Nephron progenitor cell (in vitro differentiated cells): ENCODE data around the gene PLEKHM3.

Source experiments
- DNase-seq: peaks from one replicate; pipeline ENCODE4 v3.0.0; 2021
- H3K27ac Mint-ChIP-seq: 2 replicates; pipeline ENCODE4 v1.8.0; 2021; ENCODE audit warnings: mild to moderate bottlenecking, moderate library complexity, mixed read lengths
- H3K27me3 Mint-ChIP-seq: 2 replicates; pipeline ENCODE4 v1.8.0; 2021; ENCODE audit warnings: mild to moderate bottlenecking, low read depth, mixed read lengths; ENCODE audit not compliant: poor library complexity
- H3K36me3 Mint-ChIP-seq: 2 replicates; pipeline ENCODE4 v1.8.0; 2021; ENCODE audit warnings: low read depth, mixed read lengths
- H3K4me1 Mint-ChIP-seq: 2 replicates; pipeline ENCODE4 v1.8.0; 2021; ENCODE audit warnings: mixed read lengths
- H3K4me3 Mint-ChIP-seq: 2 replicates; pipeline ENCODE4 v1.8.0; 2021; ENCODE audit warnings: mild to moderate bottlenecking, moderate library complexity, mixed read lengths
- H3K9me3 Mint-ChIP-seq: 2 replicates; pipeline ENCODE4 v1.8.0; 2021; ENCODE audit warnings: mild to moderate bottlenecking, moderate library complexity, mixed read lengths
- CTCF ChIP-seq: fragments of 200-600 bp; sonication (generic); IDR thresholded peaks from 2 replicates; pipeline ENCODE4 v1.5.0; 2021; ENCODE audit warnings: antibody characterized with exemption

Gene PLEKHM3

GRCh38 chr2:208040199-208041171 is 15.2 kb upstream of the PLEKHM3 start:
- peaks cover 6% of the 10 kb centered on the region for H3K27me3 Mint-ChIP-seq
- no peaks in the 10 kb centered on the region for H3K9me3 Mint-ChIP-seq
- peak; percentile 49 for TF ChIP-seq CTCF
- H3K36me3 Mint-ChIP-seq = no peaks in the 10 kb centered on the region
- H3K4me3 Mint-ChIP-seq = no peak overlapping the region
- no peak overlapping the region for H3K27ac Mint-ChIP-seq
- peak; percentile 70 for DNase-seq
- H3K4me1 Mint-ChIP-seq = no peaks in the 10 kb centered on the region

DNA sequence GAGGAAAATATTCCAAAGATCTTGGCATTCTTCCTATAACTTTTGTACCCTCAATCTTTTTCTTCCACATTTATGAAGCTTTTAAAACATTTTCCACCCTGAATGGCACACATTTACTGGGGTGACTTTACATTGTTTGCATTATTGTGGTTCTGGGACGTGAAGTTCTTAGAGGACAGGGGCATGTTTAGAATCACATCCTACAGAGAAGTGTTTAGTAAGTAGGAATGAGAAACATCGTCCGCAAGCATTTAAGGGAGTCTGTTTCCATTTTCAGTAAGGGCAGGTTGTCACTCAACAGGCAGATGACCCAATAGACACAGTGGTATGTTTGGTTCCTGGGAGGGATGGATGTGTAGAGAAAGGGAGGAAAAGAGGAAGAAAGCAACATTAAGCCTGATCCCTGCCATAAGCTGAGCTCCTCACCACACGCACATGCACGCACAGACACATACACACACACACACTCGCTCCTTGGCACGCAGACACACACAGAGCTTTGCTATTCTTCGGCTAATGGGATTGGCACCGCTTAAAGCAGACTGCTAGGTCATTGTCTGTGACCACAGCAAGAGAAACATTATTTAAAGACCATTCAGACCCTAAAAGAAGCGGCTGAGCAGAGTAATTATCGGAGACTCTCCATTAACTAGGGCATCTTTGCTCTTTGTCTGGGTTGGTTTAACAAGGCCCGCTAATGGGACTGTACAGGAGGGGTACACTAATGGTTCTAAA is 14.2 kb upstream of the PLEKHM3 start:
- peaks cover 6% of the 10 kb centered on the region for H3K27me3 Mint-ChIP-seq
- DNase-seq = no peak
- H3K36me3 Mint-ChIP-seq = no peaks in the 10 kb centered on the region
- H3K4me1 Mint-ChIP-seq = no peaks in the 10 kb centered on the region
- H3K27ac Mint-ChIP-seq = no peak overlapping the region
- no peak overlapping the region for H3K4me3 Mint-ChIP-seq
- H3K9me3 Mint-ChIP-seq = no peaks in the 10 kb centered on the region
- TF ChIP-seq CTCF = no peak

- Mint-ChIP-seq H3K9me3 (no peaks in the 10 kb centered on the region), H3K27me3 (peaks cover 8% of the 10 kb centered on the region), H3K4me3 (no peak overlapping the region), H3K4me1 (no peaks in the 10 kb centered on the region), H3K36me3 (no peaks in the 10 kb centered on the region), H3K27ac (no peak overlapping the region)
- no peak for TF ChIP-seq CTCF
- no peak for DNase-seq
Measured at GRCh38 chr2:208037564-208038487, 12.5 kb upstream of the PLEKHM3 start.

DNA sequence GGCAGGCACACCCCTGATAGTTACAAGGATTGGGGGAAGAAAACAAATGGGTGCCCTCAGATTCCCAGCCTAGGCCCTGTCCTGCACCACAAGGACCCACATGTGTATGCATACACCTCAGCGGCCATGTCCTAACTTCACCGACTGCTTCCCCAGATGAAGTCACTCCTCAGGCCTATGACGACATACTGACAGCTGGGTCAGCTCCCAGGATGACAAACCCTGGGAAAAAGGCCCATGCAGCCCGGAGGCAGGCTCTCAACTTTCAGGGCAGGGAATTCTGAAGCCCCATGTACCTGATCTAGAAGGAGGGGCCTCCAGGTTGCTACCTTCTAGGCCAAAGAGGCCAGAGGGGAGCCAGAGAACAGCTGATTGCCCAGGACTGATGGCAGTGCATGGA is 11.0 kb upstream of the PLEKHM3 start:
- no peak for DNase-seq
- H3K27me3 Mint-ChIP-seq = peaks cover 18% of the 10 kb centered on the region
- no peak overlapping the region for H3K27ac Mint-ChIP-seq
- no peaks in the 10 kb centered on the region for H3K9me3 Mint-ChIP-seq
- no peaks in the 10 kb centered on the region for H3K4me1 Mint-ChIP-seq
- no peak for TF ChIP-seq CTCF
- no peak overlapping the region for H3K4me3 Mint-ChIP-seq
- H3K36me3 Mint-ChIP-seq = no peaks in the 10 kb centered on the region

- TF ChIP-seq CTCF = no peak
- H3K4me1 Mint-ChIP-seq = no peaks in the 10 kb centered on the region
- H3K9me3 Mint-ChIP-seq = no peaks in the 10 kb centered on the region
- no peak for DNase-seq
- no peak overlapping the region for H3K4me3 Mint-ChIP-seq
- peaks cover 33% of the 10 kb centered on the region for H3K27me3 Mint-ChIP-seq
- H3K27ac Mint-ChIP-seq = no peak overlapping the region
- H3K36me3 Mint-ChIP-seq = no peaks in the 10 kb centered on the region
Measured at GRCh38 chr2:208034503-208035140, 9.3 kb upstream of the PLEKHM3 start.
